H4 (cell line): ENCODE results near the gene DHRS7B. TPM values are rescaled to one million over a fixed set of nuclear protein-coding genes. Genes with fewer than 3 reads are reported as not detected.

ENCODE experiments used
- DNase-seq: peaks from one replicate; pipeline ENCODE4 v3.0.0-alpha.2; 2015; ENCODE audit warnings: low spot score
- total RNA-seq: library from RNA; depleted of rRNA; stranded (reverse); fragments of >200 nt; shearing (Covaris generic); gene quantifications from 2 replicates; pipeline ENCODE4 v1.2.3, GENCODE V29; 2014

Gene DHRS7B
- total RNA-seq, 1 experiment from 2014 or later = 16.2 TPM

GRCh38 chr17:21157586-21158370 is 31.0 kb downstream of the DHRS7B start:
- no peak for DNase-seq

DNA sequence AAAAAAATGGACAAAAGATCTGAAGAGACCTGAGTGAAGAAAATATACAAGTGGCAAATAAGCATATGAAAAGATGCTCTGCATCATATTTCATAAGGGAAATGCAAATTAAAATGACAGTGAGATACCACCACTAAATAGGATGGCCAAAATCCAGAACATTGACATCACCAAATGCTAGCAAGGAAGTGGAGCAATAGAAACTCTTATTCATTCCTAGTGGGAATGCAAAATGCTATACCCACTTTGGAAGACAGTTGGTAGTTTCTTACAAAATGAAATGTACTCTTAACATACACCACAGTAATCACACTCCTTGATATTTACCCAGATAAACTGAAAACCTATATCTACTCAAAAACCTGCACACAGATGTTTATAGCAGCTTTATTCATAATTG is 33.6 kb downstream of the DHRS7B start:
- no peak for DNase-seq

- no peak for DNase-seq
Observed at GRCh38 chr17:21161498-21162393, 35.0 kb downstream of the DHRS7B start.

- DNase-seq = no peak
Observed at GRCh38 chr17:21162394-21162775, 35.6 kb downstream of the DHRS7B start.

GRCh38 chr17:21163101-21163500 is 36.3 kb downstream of the DHRS7B start:
- no peak for DNase-seq

GRCh38 chr17:21164216-21164615 is 37.5 kb downstream of the DHRS7B start:
- DNase-seq = no peak

DNA sequence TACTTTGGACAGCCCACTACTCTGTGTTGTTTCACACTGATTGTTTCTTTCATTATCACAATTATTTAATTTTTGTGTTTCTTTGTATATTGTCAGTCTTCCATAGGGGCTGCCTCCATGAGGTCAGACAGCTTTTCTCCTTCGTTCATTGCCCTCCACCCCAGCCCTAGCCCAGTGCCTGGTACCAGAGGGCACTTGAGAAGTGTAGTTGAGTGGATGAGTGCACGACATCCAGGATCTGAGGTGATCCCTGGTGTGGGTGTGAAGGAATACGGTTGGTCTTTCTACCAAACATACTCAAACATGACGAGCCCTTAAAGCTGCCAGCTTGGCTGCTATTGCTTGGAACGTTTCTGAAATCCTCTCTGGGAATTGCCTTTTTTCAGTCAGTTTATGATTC is 37.9 kb downstream of the DHRS7B start:
- no peak for DNase-seq

GRCh38 chr17:21165922-21166594 is 39.3 kb downstream of the DHRS7B start:
- DNase-seq = no peak

DNA sequence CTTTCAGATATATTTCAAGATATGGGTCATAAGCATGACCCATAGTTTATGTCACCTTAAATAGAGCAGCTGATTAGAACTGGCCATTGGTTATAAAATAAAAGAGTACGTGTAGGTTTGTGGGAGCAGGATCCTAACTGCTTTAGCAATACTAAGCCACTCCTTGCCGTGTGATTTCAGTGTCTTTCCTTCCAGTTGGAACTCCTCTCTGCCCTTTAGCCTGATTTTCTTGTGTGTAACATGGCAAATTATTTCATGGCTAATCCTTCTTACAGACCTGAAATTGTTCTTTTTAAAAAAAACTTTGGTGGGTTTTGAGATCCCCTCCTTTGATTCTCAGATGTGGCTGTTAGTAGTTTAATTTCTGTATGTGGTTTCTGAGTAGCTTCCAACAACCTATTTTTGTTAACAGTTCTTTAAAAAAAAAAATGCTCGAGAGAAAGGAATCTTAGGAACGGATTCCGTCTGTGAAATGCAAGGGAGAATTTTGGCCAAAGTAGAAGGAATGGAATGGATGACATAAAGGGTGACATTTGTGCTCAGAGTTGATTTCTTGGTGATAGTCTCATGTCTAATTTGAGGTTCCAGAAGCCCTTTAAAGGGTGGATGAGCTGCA is 39.9 kb downstream of the DHRS7B start:
- no peak for DNase-seq

DNA sequence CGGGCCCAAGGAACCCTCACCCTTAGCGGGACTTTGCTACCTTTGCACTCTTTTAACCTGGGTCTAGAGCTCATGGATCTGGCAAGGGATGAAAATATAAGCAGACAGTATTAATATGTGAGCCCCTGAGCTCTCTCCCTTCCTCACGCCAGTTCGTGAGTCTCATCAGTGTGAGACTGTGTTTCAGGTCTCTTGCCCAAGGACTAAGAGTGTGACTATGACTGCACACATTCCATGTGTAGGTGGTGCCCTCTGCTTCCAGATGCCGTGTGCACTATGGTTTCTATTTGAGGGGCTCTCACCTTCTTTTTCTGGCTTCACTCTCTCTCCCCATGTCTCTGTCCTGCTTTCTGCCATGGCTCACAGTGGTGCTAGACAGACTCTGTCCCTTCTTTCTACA is 40.5 kb downstream of the DHRS7B start:
- no peak for DNase-seq

DNA sequence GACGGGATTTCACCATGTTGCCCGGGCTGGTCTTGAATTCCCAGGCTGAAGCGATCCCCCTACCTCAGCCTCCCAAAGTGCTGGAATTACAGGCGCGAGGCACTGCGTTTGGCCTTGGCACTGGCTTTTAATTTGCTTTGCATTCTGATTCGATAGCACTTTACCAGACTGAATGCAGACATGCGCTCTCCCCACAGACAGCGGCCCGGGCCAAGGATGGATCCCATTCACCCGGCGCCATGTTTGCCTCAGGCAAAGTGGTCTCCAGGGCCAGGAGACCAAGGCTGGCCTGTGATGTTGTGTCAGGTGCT is 41.7 kb downstream of the DHRS7B start:
- DNase-seq = no peak

DNA sequence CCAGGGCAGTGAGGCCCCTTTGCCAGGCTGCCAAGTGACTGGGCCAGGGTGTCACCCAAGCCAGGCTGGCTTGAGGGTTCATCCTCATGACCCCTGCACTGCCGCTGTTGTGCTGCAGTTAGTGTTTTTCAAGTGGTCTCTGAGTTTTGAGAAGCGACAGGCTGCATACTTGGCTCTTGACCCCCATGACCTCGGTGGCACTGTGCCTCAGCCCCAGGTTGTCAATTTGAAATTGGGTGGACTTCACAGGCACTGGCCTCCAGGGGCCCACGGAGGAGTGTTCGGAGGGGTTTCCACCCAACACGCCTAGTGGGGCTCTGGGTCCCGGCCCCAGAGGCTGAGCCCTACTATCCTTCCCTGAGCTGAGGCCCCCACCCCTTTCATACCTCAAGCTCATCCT is 42.7 kb downstream of the DHRS7B start:
- no peak for DNase-seq

GRCh38 chr17:21170809-21171208 is 44.0 kb downstream of the DHRS7B start:
- DNase-seq = no peak

GRCh38 chr17:21171309-21171922 is 44.7 kb downstream of the DHRS7B start:
- DNase-seq = no peak

DNA sequence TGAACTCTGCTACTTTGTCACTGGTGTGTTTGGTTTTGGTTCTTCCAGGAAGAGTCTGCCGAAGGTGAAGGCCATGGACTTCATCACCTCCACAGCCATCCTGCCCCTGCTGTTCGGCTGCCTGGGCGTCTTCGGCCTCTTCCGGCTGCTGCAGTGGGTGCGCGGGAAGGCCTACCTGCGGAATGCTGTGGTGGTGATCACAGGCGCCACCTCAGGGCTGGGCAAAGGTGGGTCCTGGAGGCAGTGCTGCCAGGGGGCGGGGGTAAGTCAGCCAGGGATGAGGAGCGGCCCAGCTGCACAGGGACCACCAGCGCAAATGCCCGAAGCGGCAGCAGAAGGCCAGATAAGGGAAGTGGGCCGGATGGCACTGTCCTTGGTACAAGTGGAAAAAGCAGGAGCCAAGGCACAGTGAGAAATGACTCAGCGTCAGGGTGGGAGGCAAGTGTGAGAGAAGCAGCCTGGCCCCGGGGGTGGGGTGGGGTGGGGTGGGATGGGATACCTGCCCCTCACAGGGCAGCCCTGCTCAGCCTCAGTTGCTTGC is 45.3 kb downstream of the DHRS7B start:
- DNase-seq = no peak

GRCh38 chr17:21172846-21173245 is 46.1 kb downstream of the DHRS7B start:
- DNase-seq = no peak

GRCh38 chr17:21173543-21173942 is 46.8 kb downstream of the DHRS7B start:
- no peak for DNase-seq

- no peak for DNase-seq
Observed at GRCh38 chr17:21174186-21174585, 47.4 kb downstream of the DHRS7B start.

- DNase-seq = no peak
Observed at GRCh38 chr17:21174713-21175112, 47.9 kb downstream of the DHRS7B start.

GRCh38 chr17:21176773-21177395 is 50.1 kb downstream of the DHRS7B start:
- no peak for DNase-seq

- DNase-seq = no peak
Observed at GRCh38 chr17:21177401-21177800, 50.6 kb downstream of the DHRS7B start.
